K562 (cell line): Measurements from ENCODE around the gene SNRPD2. TPM values are rescaled to one million over a fixed set of nuclear protein-coding genes. Genes with fewer than 3 reads are reported as not detected.
A peak's percentile ranks its signal among the peaks of the same experiment; 100 is the strongest.

Experiments
- ARID2 ChIP-seq: fragments of 450-650 bp; IDR thresholded peaks from 2 replicates; pipeline ENCODE4 v1.6.1; 2017; ENCODE audit warnings: antibody characterized with exemption, mild to moderate bottlenecking
- ATF1 ChIP-seq, 2 experiments: fragments of 450-650 bp in 1 of 2; IDR thresholded peaks; 2 replicates each; pipeline ENCODE4 v1.6.1; 2016; ENCODE audit warnings: missing compliant biosample characterization in 1 of 2, missing genetic modification characterization in 1 of 2
- ATF7 ChIP-seq: fragments of 450-650 bp; IDR thresholded peaks from 2 replicates; pipeline ENCODE4 v1.7.1; 2014; ENCODE audit warnings: mild to moderate bottlenecking, moderate library complexity
- BMI1 ChIP-seq: fragments of 150-350 bp; IDR thresholded peaks from 2 replicates; pipeline ENCODE4 v1.6.1; 2014; ENCODE audit warnings: low read length
- CREM ChIP-seq: IDR thresholded peaks from 2 replicates; pipeline ENCODE4 v1.6.1; 2014; ENCODE audit warnings: antibody characterized with exemption, low read depth
- EHMT2 ChIP-seq: fragments of 450-650 bp; IDR thresholded peaks from 2 replicates; pipeline ENCODE4 v1.6.1; 2018; ENCODE audit warnings: antibody characterized with exemption
- FOS ChIP-seq: IDR thresholded peaks from 3 replicates; pipeline ENCODE4 v1.6.1; 2011; ENCODE audit not compliant: insufficient read length; ENCODE audit errors: extremely low read depth
- GTF2E2 ChIP-seq: fragments of 200-800 bp; sonication (Bioruptor generic); IDR thresholded peaks from 2 replicates; pipeline ENCODE4 v1.6.1; 2016; ENCODE audit warnings: missing genetic modification characterization, missing compliant biosample characterization
- HIVEP1 ChIP-seq: fragments of 250-450 bp; sonication (Bioruptor Pico); IDR thresholded peaks from 2 replicates; pipeline ENCODE4 v1.4.0; 2020; ENCODE audit warnings: mild to moderate bottlenecking
- KLF6 ChIP-seq: fragments of 250-450 bp; sonication (Bioruptor Pico); IDR thresholded peaks from 2 replicates; pipeline ENCODE4 v1.4.0; 2020; ENCODE audit warnings: mild to moderate bottlenecking, moderate library complexity, borderline replicate concordance
- NFATC3 ChIP-seq: fragments of 450-650 bp; IDR thresholded peaks from 2 replicates; pipeline ENCODE4 v1.6.1; 2017; ENCODE audit warnings: mild to moderate bottlenecking
- NR2C1 ChIP-seq, 2 experiments: fragments of 450-650 bp; IDR thresholded peaks; 2 replicates each; pipeline ENCODE4 v1.6.1; 2017; ENCODE audit warnings: mild to moderate bottlenecking in 2 of 2, antibody characterized with exemption in 1 of 2, inconsistent platforms in 1 of 2, missing compliant biosample characterization in 1 of 2, missing genetic modification characterization in 1 of 2
- PCBP2 ChIP-seq: fragments of 200-400 bp; formaldehyde crosslinking; IDR thresholded peaks from 2 replicates; pipeline ENCODE4 v1.6.1; 2018; ENCODE audit warnings: low read length, low read depth, mild to moderate bottlenecking, moderate library complexity; ENCODE audit not compliant: poor library complexity, severe bottlenecking
- PHB ChIP-seq: fragments of 250-450 bp; sonication (Bioruptor Pico); IDR thresholded peaks from 2 replicates; pipeline ENCODE4 v1.5.0; 2021
- PURB ChIP-seq: sonication (generic); formaldehyde crosslinking; IDR thresholded peaks from 2 replicates; pipeline ENCODE4 v1.9.0; 2021; ENCODE audit warnings: low read depth, mild to moderate bottlenecking, missing genetic modification reagents
- SUPT5H ChIP-seq: fragments of 450-650 bp; IDR thresholded peaks from 2 replicates; pipeline ENCODE4 v1.6.1; 2016
- XRCC4 ChIP-seq: IDR thresholded peaks from one replicate; pipeline ENCODE4 v1.6.1; 2011; ENCODE audit not compliant: insufficient read depth, insufficient read length; ENCODE audit errors: extremely low read depth
- ZKSCAN1 ChIP-seq: fragments of 150-350 bp; IDR thresholded peaks from 2 replicates; pipeline ENCODE4 v1.6.1; 2016; ENCODE audit warnings: low read depth, low read length
- ZNF133 ChIP-seq: fragments of 250-450 bp; sonication (Bioruptor Pico); IDR thresholded peaks from 2 replicates; pipeline ENCODE4 v1.4.0; 2020; ENCODE audit warnings: mild to moderate bottlenecking
- ZNF143 ChIP-seq: sonication (generic); formaldehyde crosslinking; IDR thresholded peaks from 2 replicates; pipeline ENCODE4 v1.9.0; 2022; ENCODE audit warnings: mild to moderate bottlenecking, missing genetic modification reagents
- ZNF408 ChIP-seq: fragments of 250-450 bp; sonication (Bioruptor Pico); IDR thresholded peaks from 2 replicates; pipeline ENCODE4 v1.4.0; 2020; ENCODE audit warnings: low read depth, mild to moderate bottlenecking, moderate library complexity
- ZNF668 ChIP-seq: fragments of 250-450 bp; sonication (Bioruptor Pico); IDR thresholded peaks from 2 replicates; pipeline ENCODE4 v1.8.0; 2022; ENCODE audit warnings: mild to moderate bottlenecking, inconsistent platforms
- polyA plus RNA-seq, 8 experiments: library from polyadenylated mRNA; depleted of rRNA in 4 of 8; stranded (reverse) in 5 of 8; unstranded in 3 of 8; fragments of >200 nt; fragmentation: Nextera tagmentation in 2 of 8; fragmentation: Illumina TruSeq in 1 of 8; extraction: Ambion mirVana in 2 of 8; extraction: Trizol in 1 of 8; gene quantifications; 2 replicates each; pipeline versions ENCODE4 v1.2.1 to v1.2.3, GENCODE V29; 2011 to 2014; ENCODE audit warnings: inconsistent platforms in 1 of 8, missing spikeins in 1 of 8
- total RNA-seq, 7 experiments: library from RNA; depleted of rRNA in 6 of 7; stranded (reverse); fragments of >200 nt in 6 of 7; fragmentation: Illumina TruSeq in 2 of 7; extraction: Trizol in 2 of 7; gene quantifications; 2 replicates each; pipeline versions ENCODE4 v1.2.1 to v1.2.3, GENCODE V29; 2011 to 2021; ENCODE audit warnings: low replicate concordance in 1 of 7
- TF ChIP-seq, protein P1 (sequence below): fragments of 200-800 bp; sonication (Bioruptor generic); IDR thresholded peaks from 2 replicates; pipeline ENCODE4 v1.6.1; 2017; ENCODE audit warnings: missing genetic modification characterization, missing compliant biosample characterization
- TF ChIP-seq, protein P2 (sequence below), 2 experiments: fragments of 450-650 bp; conservative IDR thresholded peaks; 2 replicates each; pipeline ENCODE4 v1.6.1; 2017; ENCODE audit warnings: mild to moderate bottlenecking in 2 of 2, moderate library complexity in 2 of 2
- TF ChIP-seq, protein P3 (sequence below): sonication (generic); formaldehyde crosslinking; IDR thresholded peaks from 2 replicates; pipeline ENCODE4 v1.8.1; 2023; ENCODE audit warnings: mild to moderate bottlenecking, missing genetic modification reagents

The SNRPD2 gene
- total and polyA plus RNA-seq, 9 of the 15 experiments (the other 6 are each of a cell fraction or from before 2014, with no cell fraction given) = 728 to 4,411 (median 1,029) TPM

DNA sequence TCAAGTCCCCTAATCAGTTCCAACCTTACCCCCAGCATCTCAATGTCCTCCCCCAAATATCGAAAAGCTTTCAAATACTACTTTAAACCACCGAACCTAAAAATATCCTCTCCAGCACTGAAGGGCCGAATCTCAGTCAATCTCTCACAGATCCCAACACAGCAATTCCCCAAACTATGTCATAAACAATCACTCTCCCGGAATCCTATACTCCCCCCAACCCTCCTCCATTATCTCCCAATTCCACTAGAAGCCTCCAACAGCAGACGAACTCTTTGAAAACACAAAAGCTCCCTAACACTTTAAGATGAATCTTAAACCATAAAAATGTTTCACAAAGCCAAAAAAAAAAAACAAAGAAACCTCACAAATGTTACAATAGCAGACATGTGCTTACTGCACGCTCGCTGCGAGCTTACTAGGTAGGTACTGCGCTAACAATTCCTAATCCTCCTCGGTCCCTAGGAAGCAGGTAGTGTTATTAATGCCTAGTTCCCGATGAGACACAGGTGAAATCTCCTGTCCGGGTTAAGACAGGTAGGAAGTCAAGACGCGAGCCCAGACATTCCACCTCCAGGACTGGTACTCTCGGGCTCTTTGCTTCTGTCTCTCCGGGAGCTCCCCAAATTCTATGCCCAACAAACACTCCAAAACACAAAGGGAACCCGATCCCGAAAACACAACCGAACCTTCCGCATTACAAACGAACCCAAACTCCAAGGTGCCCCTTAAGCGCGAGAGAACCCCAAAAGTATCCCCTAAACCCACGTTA lies 24.8 kb upstream of the SNRPD2 start (continued):
- TF ChIP-seq ATF1 (CRISPR knock-in tag; IDR thresholded peaks at IDR 0.05) (no peak), ATF1 (tag; IDR thresholded peaks at IDR 0.05) (no peak), PHB (0 out of 2 replicates have a peak, but pooled peaks have one; percentile 17), PURB (CRISPR knock-in tag) (no peak), ZNF143 (CRISPR knock-in tag) (no peak), ZNF408 (CRISPR knock-in tag) (no peak), GTF2E2 (tag) (0 out of 2 replicates have a peak, but pooled peaks have one; percentile 80), NFATC3 (peak; percentile 88), NR2C1 (IDR thresholded peaks at IDR 0.05) (no peak), NR2C1 (tag; IDR thresholded peaks at IDR 0.05) (no peak), ZNF133 (CRISPR knock-in tag) (no peak), ZNF668 (CRISPR knock-in tag) (no peak), CREM (no peak), HIVEP1 (CRISPR knock-in tag) (no peak), SUPT5H (0 out of 2 replicates have a peak, but pooled peaks have one; percentile 13), FOS (no peak), PCBP2 (no peak), KLF6 (CRISPR knock-in tag) (no peak), ZKSCAN1 (no peak), XRCC4 (no peak), EHMT2 (no peak), ARID2 (0 out of 2 replicates have a peak, but pooled peaks have one; percentile 8), ATF7 (no peak), BMI1 (no peak)
- TF ChIP-seq, protein P1, sequence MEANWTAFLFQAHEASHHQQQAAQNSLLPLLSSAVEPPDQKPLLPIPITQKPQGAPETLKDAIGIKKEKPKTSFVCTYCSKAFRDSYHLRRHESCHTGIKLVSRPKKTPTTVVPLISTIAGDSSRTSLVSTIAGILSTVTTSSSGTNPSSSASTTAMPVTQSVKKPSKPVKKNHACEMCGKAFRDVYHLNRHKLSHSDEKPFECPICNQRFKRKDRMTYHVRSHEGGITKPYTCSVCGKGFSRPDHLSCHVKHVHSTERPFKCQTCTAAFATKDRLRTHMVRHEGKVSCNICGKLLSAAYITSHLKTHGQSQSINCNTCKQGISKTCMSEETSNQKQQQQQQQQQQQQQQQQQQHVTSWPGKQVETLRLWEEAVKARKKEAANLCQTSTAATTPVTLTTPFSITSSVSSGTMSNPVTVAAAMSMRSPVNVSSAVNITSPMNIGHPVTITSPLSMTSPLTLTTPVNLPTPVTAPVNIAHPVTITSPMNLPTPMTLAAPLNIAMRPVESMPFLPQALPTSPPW (CRISPR knock-in tag) = no peak
- TF ChIP-seq, protein P2, sequence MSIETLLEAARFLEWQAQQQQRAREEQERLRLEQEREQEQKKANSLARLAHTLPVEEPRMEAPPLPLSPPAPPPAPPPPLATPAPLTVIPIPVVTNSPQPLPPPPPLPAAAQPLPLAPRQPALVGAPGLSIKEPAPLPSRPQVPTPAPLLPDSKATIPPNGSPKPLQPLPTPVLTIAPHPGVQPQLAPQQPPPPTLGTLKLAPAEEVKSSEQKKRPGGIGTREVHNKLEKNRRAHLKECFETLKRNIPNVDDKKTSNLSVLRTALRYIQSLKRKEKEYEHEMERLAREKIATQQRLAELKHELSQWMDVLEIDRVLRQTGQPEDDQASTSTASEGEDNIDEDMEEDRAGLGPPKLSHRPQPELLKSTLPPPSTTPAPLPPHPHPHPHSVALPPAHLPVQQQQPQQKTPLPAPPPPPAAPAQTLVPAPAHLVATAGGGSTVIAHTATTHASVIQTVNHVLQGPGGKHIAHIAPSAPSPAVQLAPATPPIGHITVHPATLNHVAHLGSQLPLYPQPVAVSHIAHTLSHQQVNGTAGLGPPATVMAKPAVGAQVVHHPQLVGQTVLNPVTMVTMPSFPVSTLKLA (conservative IDR thresholded peaks at IDR 0.05) = 0 out of 4 replicates have a peak, but pooled peaks of 1 of the 2 experiments have one; percentile 32
- TF ChIP-seq, protein P3, sequence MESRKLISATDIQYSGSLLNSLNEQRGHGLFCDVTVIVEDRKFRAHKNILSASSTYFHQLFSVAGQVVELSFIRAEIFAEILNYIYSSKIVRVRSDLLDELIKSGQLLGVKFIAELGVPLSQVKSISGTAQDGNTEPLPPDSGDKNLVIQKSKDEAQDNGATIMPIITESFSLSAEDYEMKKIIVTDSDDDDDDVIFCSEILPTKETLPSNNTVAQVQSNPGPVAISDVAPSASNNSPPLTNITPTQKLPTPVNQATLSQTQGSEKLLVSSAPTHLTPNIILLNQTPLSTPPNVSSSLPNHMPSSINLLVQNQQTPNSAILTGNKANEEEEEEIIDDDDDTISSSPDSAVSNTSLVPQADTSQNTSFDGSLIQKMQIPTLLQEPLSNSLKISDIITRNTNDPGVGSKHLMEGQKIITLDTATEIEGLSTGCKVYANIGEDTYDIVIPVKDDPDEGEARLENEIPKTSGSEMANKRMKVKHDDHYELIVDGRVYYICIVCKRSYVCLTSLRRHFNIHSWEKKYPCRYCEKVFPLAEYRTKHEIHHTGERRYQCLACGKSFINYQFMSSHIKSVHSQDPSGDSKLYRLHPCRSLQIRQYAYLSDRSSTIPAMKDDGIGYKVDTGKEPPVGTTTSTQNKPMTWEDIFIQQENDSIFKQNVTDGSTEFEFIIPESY (CRISPR knock-in tag) = no peak
